ENCODE data around the gene RBMS2. TPM values are rescaled to one million over a fixed set of nuclear protein-coding genes. Genes with fewer than 3 reads are reported as not detected.
"Not testable (repeated sequence)": the region's sequence is repeated elsewhere in the genome, so short reads cannot be mapped to it uniquely, and the experiment has no call there.

Gene RBMS2
- total and polyA plus RNA-seq, 2 donors from 2014 or later, result 8.5 to 71.3 TPM

DNA sequence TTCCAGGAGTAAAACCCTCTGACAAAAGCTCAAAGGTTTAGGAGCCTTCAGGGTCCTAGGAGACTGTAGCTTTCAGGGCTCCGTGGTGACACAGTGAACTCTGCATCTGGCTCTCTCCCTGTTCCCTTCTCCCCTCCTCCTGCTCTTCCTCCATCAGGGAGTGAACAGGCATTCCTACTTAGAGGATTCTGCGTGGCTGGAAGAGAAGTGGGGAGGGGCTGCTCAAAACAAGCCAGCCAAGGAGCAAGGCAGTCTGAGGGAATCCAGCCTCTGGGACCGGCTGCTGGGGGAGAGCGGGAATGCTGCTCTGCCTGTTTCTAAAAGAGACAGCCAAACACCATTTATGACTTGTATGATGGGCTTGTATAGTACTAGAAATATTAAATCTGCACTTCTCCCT, 49.5 kb downstream of the RBMS2 start:
- DNase-seq (peak in 3 of 5 donors; percentile 28 to 90 (median 35)), FAIRE-seq (no peak)
- TF ChIP-seq, protein P1, sequence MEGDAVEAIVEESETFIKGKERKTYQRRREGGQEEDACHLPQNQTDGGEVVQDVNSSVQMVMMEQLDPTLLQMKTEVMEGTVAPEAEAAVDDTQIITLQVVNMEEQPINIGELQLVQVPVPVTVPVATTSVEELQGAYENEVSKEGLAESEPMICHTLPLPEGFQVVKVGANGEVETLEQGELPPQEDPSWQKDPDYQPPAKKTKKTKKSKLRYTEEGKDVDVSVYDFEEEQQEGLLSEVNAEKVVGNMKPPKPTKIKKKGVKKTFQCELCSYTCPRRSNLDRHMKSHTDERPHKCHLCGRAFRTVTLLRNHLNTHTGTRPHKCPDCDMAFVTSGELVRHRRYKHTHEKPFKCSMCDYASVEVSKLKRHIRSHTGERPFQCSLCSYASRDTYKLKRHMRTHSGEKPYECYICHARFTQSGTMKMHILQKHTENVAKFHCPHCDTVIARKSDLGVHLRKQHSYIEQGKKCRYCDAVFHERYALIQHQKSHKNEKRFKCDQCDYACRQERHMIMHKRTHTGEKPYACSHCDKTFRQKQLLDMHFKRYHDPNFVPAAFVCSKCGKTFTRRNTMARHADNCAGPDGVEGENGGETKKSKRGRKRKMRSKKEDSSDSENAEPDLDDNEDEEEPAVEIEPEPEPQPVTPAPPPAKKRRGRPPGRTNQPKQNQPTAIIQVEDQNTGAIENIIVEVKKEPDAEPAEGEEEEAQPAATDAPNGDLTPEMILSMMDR (IDR thresholded peaks at IDR 0.05; ENCODE audit: borderline replicate concordance, extremely low read depth, insufficient read depth), result no peak
- no peak overlapping the region for H3K4me3 ChIP-seq (ENCODE audit: low read length in 3 of 3)
- H3K27ac ChIP-seq (ENCODE audit: low read depth in 2 of 2, low read length in 2 of 2), result no peak overlapping the region
- no peaks in the 10 kb centered on the region for H3K9me3 ChIP-seq (ENCODE audit: control insufficient read depth in 2 of 3, insufficient read depth in 1 of 3, low read length in 3 of 3)
- peaks cover 0 to 9% (median 0%) of the 10 kb centered on the region in 3 donors for H3K4me1 ChIP-seq (ENCODE audit: control insufficient read depth in 2 of 3, insufficient read depth in 2 of 3, low read depth in 1 of 3, low read length in 3 of 3)
- no peaks in the 10 kb centered on the region for H3K27me3 ChIP-seq (ENCODE audit: control insufficient read depth, insufficient read depth, low read length)
- H3K36me3 ChIP-seq (ENCODE audit: control insufficient read depth in 2 of 3, insufficient read depth in 3 of 3, low read length in 3 of 3), result peaks cover 0 to 13% (median 4%) of the 10 kb centered on the region in 3 donors
- H3K9ac ChIP-seq (ENCODE audit: low read length in 3 of 3), result no peak overlapping the region
- intact Hi-C loops (cut with DNase I), result no loop called here

DNA sequence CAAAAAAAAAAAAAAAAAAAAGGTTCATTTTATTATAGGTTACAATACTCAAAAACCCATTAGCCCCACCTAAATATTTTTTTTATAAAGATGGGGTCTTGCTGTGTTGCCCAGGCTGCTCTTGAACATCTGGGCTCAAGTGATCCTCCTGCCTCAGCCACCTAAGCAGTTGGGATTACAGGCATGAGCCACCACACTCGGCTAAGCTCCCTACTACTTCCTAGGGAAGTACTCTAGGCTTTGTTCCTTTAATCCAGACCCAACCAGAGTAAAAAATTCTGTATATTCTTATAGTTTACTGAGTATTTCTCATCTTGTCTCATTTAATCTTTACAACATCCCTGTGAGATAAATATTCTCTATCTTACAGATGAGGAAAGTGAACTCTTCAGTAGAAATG, 50.7 kb downstream of the RBMS2 start:
- H3K36me3 ChIP-seq (ENCODE audit: control insufficient read depth in 2 of 3, insufficient read depth in 3 of 3, low read length in 3 of 3), result peaks cover 0 to 13% (median 4%) of the 10 kb centered on the region in 3 donors
- no peaks in the 10 kb centered on the region for H3K27me3 ChIP-seq (ENCODE audit: control insufficient read depth, insufficient read depth, low read length)
- no peaks in the 10 kb centered on the region for H3K9me3 ChIP-seq (ENCODE audit: control insufficient read depth in 2 of 3, insufficient read depth in 1 of 3, low read length in 3 of 3)
- no peak for FAIRE-seq
- H3K4me3 ChIP-seq (ENCODE audit: low read length in 3 of 3), result no peak overlapping the region
- DNase-seq, result no peak
- TF ChIP-seq, protein P1 (IDR thresholded peaks at IDR 0.05; ENCODE audit: borderline replicate concordance, extremely low read depth, insufficient read depth), result no peak
- H3K4me1 ChIP-seq (ENCODE audit: control insufficient read depth in 2 of 3, insufficient read depth in 2 of 3, low read depth in 1 of 3, low read length in 3 of 3), result no peaks in the 10 kb centered on the region
- H3K27ac ChIP-seq (ENCODE audit: low read depth in 2 of 2, low read length in 2 of 2), result no peak overlapping the region
- H3K9ac ChIP-seq (ENCODE audit: low read length in 3 of 3), result no peak overlapping the region
- intact Hi-C loops (cut with DNase I), result no loop called here

DNA sequence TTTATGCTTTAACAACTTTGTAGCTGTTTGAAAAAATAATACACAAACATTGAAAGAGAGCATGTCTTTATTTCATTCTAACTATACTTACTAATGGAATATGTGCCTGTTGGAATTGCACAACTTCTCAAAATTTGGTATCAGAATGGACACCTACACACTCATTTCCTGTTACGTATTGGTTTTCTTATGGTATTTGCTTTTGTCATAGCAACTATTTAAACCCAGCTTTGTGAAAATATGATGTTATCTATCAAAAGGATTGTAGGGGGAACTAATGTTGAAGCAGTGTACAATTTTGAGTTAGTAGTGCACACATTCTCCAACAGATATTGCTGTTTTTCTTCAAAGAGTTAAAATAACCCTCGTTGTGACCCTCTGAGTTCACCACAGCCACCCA, 52.6 kb downstream of the RBMS2 start:
- H3K4me1 ChIP-seq (ENCODE audit: control insufficient read depth in 2 of 3, insufficient read depth in 2 of 3, low read depth in 1 of 3, low read length in 3 of 3), result no peaks in the 10 kb centered on the region
- FAIRE-seq, result no peak
- TF ChIP-seq, protein P1 (IDR thresholded peaks at IDR 0.05; ENCODE audit: borderline replicate concordance, extremely low read depth, insufficient read depth), result no peak
- no peak overlapping the region for H3K9ac ChIP-seq (ENCODE audit: low read length in 3 of 3)
- no peak overlapping the region for H3K4me3 ChIP-seq (ENCODE audit: low read length in 3 of 3)
- H3K36me3 ChIP-seq (ENCODE audit: control insufficient read depth in 2 of 3, insufficient read depth in 3 of 3, low read length in 3 of 3), result peaks cover 0 to 16% (median 4%) of the 10 kb centered on the region in 3 donors
- H3K27me3 ChIP-seq (ENCODE audit: control insufficient read depth, insufficient read depth, low read length), result no peaks in the 10 kb centered on the region
- no peaks in the 10 kb centered on the region for H3K9me3 ChIP-seq (ENCODE audit: control insufficient read depth in 2 of 3, insufficient read depth in 1 of 3, low read length in 3 of 3)
- no peak for DNase-seq
- intact Hi-C loops (cut with DNase I), result no loop called here
- H3K27ac ChIP-seq (ENCODE audit: low read depth in 2 of 2, low read length in 2 of 2), result no peak overlapping the region

DNA sequence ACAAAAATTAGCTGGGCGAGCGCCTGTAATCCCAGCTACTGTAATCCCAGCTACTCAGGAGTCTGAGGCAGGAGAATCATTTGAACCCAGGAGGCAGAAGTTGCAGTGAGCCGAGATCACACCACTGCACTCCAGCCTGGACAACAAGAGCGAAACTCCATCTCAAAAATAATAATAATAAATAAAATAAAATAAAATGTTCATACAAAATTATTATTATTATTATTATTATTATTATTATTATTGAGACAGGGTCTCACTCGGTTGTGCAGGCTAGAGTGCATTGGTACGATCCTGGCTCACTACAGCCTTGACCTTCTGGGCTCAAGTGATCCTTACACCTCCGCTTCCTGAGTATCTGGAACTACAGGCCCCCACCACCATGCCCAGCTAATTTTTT, 55.6 kb downstream of the RBMS2 start:
- H3K4me3 ChIP-seq (ENCODE audit: low read length in 3 of 3); H3K9me3 ChIP-seq (ENCODE audit: control insufficient read depth in 2 of 3, insufficient read depth in 1 of 3, low read length in 3 of 3); DNase-seq; H3K27me3 ChIP-seq (ENCODE audit: control insufficient read depth, insufficient read depth, low read length); H3K4me1 ChIP-seq (ENCODE audit: control insufficient read depth in 2 of 3, insufficient read depth in 2 of 3, low read depth in 1 of 3, low read length in 3 of 3); H3K9ac ChIP-seq (ENCODE audit: low read length in 3 of 3); intact Hi-C loops (cut with DNase I); H3K27ac ChIP-seq (ENCODE audit: low read depth in 2 of 2, low read length in 2 of 2); FAIRE-seq: not testable (repeated sequence)
- peaks cover 2 to 25% (median 7%) of the 10 kb centered on the region in 3 donors for H3K36me3 ChIP-seq (ENCODE audit: control insufficient read depth in 2 of 3, insufficient read depth in 3 of 3, low read length in 3 of 3)

Data from kidney (tissue), 14 donors.